ENCODE results near the gene ERN1.

ERN1 gene

GRCh38 chr17:64157669-64158180 is 27.8 kb upstream of the ERN1 start:
- DNase-seq, result no peak

GRCh38 chr17:64156670-64157069 is 26.7 kb upstream of the ERN1 start:
- DNase-seq, result no peak

GRCh38 chr17:64155751-64156544 is 26.0 kb upstream of the ERN1 start:
- no peak for DNase-seq

- no peak for DNase-seq
Measured at GRCh38 chr17:64155129-64155528, 25.2 kb upstream of the ERN1 start.

GRCh38 chr17:64154717-64155116 is 24.8 kb upstream of the ERN1 start:
- no peak for DNase-seq

GRCh38 chr17:64154313-64154695 is 24.4 kb upstream of the ERN1 start:
- no peak for DNase-seq

GRCh38 chr17:64153565-64154312 is 23.8 kb upstream of the ERN1 start:
- no peak for DNase-seq

- no peak for DNase-seq
Measured at GRCh38 chr17:64152428-64153125, 22.6 kb upstream of the ERN1 start.

GRCh38 chr17:64151016-64151368 is 21.0 kb upstream of the ERN1 start:
- DNase-seq, result no peak

- no peak for DNase-seq
Measured at GRCh38 chr17:64150237-64151015, 20.5 kb upstream of the ERN1 start.

GRCh38 chr17:64149196-64149595 is 19.3 kb upstream of the ERN1 start:
- no peak for DNase-seq

GRCh38 chr17:64148699-64149098 is 18.8 kb upstream of the ERN1 start:
- DNase-seq, result no peak

- no peak for DNase-seq
Measured at GRCh38 chr17:64148017-64148631, 18.2 kb upstream of the ERN1 start.

- no peak for DNase-seq
Measured at GRCh38 chr17:64147110-64148016, 17.4 kb upstream of the ERN1 start.

- peak; percentile 46 for DNase-seq
Measured at GRCh38 chr17:64146418-64147109, 16.6 kb upstream of the ERN1 start.

- peak; percentile 99 for DNase-seq
Measured at GRCh38 chr17:64145751-64146417, 15.9 kb upstream of the ERN1 start.

GRCh38 chr17:64145375-64145750 is 15.4 kb upstream of the ERN1 start:
- DNase-seq, result no peak

- DNase-seq, result no peak
Measured at GRCh38 chr17:64139542-64139941, 9.6 kb upstream of the ERN1 start.

- DNase-seq, result no peak
Measured at GRCh38 chr17:64138441-64138840, 8.5 kb upstream of the ERN1 start.

- no peak for DNase-seq
Measured at GRCh38 chr17:64135000-64135399, 5.1 kb upstream of the ERN1 start.
